ENCODE measurements around the gene DBT.
"Not testable (repeated sequence)": the region's sequence is repeated elsewhere in the genome, so short reads cannot be mapped to it uniquely, and the experiment has no call there.

Gene DBT

GRCh38 chr1:100240631-100241030, 9.0 kb downstream of the DBT start:
- Histone ChIP-seq H3K4me2 (ENCODE audit: low read length) (no peak overlapping the region), H3K27me3 (ENCODE audit: control insufficient read depth, insufficient read depth, low read length) (no peaks in the 10 kb centered on the region), H3K36me3 (ENCODE audit: control insufficient read depth, insufficient read depth, low read length) (no peaks in the 10 kb centered on the region), H3K9me3 (ENCODE audit: control insufficient read depth, low read length) (no peaks in the 10 kb centered on the region), H3K79me2 (no peaks in the 10 kb centered on the region), H3K27ac (no peak overlapping the region), H2AFZ (no peak overlapping the region), H3K9ac (no peak overlapping the region), H3K4me1 (no peaks in the 10 kb centered on the region), H3K4me3 (ENCODE audit: low read depth, low read length) (no peak overlapping the region)
- TF ChIP-seq, protein P1, sequence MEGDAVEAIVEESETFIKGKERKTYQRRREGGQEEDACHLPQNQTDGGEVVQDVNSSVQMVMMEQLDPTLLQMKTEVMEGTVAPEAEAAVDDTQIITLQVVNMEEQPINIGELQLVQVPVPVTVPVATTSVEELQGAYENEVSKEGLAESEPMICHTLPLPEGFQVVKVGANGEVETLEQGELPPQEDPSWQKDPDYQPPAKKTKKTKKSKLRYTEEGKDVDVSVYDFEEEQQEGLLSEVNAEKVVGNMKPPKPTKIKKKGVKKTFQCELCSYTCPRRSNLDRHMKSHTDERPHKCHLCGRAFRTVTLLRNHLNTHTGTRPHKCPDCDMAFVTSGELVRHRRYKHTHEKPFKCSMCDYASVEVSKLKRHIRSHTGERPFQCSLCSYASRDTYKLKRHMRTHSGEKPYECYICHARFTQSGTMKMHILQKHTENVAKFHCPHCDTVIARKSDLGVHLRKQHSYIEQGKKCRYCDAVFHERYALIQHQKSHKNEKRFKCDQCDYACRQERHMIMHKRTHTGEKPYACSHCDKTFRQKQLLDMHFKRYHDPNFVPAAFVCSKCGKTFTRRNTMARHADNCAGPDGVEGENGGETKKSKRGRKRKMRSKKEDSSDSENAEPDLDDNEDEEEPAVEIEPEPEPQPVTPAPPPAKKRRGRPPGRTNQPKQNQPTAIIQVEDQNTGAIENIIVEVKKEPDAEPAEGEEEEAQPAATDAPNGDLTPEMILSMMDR (IDR thresholded peaks at IDR 0.05): no peak

DNA sequence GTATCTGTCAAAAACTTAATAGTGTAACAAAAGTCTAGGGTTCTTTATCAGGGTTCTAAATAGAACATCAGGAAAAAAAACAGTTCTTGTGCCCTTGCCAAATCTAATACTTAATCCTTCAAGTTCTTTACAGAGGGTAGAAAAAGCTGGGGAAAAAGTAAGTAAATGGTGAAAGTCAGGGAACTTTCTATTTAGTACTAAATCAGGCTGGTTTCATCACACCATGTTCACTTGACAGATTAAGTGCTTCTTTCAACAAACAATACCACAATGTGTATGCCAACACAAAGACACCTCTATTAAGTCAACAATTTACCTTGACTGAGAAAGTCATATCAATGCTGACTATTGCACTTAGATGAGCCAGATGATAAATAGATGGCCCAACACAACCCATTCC, 9.7 kb downstream of the DBT start:
- no peak overlapping the region for H3K9ac ChIP-seq
- H3K27me3 ChIP-seq (ENCODE audit: control insufficient read depth, insufficient read depth, low read length): no peaks in the 10 kb centered on the region
- no peaks in the 10 kb centered on the region for H3K36me3 ChIP-seq (ENCODE audit: control insufficient read depth, insufficient read depth, low read length)
- no peaks in the 10 kb centered on the region for H3K9me3 ChIP-seq (ENCODE audit: control insufficient read depth, low read length)
- no peak overlapping the region for H3K27ac ChIP-seq
- no peak overlapping the region for H2AFZ ChIP-seq
- TF ChIP-seq, protein P1 (IDR thresholded peaks at IDR 0.05): no peak
- no peak overlapping the region for H3K4me3 ChIP-seq (ENCODE audit: low read depth, low read length)
- no peaks in the 10 kb centered on the region for H3K4me1 ChIP-seq
- H3K4me2 ChIP-seq (ENCODE audit: low read length): no peak overlapping the region
- H3K79me2 ChIP-seq: no peaks in the 10 kb centered on the region

GRCh38 chr1:100237091-100237490, 12.5 kb downstream of the DBT start:
- no peak overlapping the region for H3K9ac ChIP-seq
- H2AFZ ChIP-seq: no peak overlapping the region
- no peak overlapping the region for H3K27ac ChIP-seq
- H3K9me3 ChIP-seq (ENCODE audit: control insufficient read depth, low read length): no peaks in the 10 kb centered on the region
- no peak overlapping the region for H3K4me3 ChIP-seq (ENCODE audit: low read depth, low read length)
- H3K4me2 ChIP-seq (ENCODE audit: low read length): no peak overlapping the region
- H3K36me3 ChIP-seq (ENCODE audit: control insufficient read depth, insufficient read depth, low read length): no peaks in the 10 kb centered on the region
- TF ChIP-seq, protein P1 (IDR thresholded peaks at IDR 0.05): no peak
- no peaks in the 10 kb centered on the region for H3K4me1 ChIP-seq
- H3K27me3 ChIP-seq (ENCODE audit: control insufficient read depth, insufficient read depth, low read length): no peaks in the 10 kb centered on the region
- no peaks in the 10 kb centered on the region for H3K79me2 ChIP-seq

DNA sequence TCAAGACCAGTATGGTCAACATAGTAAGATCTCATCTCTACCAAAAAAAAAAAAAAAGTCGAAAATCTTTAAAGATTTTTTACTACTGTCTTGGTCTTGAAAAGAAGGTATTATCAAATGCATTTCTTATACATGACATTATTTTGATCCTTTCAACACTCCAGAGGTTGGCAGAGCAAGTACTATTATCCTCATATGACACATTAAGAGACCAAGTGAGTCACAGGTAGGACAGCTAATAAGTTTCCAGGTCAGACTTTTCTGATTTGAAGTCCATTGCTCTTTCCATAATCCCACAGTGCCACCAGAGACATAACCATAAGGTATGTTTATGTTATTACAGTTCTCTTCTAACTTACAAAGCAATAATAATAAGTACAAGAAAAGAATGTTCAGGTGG, 15.2 kb downstream of the DBT start:
- no peaks in the 10 kb centered on the region for H3K4me1 ChIP-seq
- no peak overlapping the region for H3K4me3 ChIP-seq (ENCODE audit: low read depth, low read length)
- H3K9ac ChIP-seq: no peak overlapping the region
- H3K36me3 ChIP-seq (ENCODE audit: control insufficient read depth, insufficient read depth, low read length): no peaks in the 10 kb centered on the region
- no peaks in the 10 kb centered on the region for H3K27me3 ChIP-seq (ENCODE audit: control insufficient read depth, insufficient read depth, low read length)
- H3K27ac ChIP-seq: no peak overlapping the region
- H2AFZ ChIP-seq: no peak overlapping the region
- H3K9me3 ChIP-seq (ENCODE audit: control insufficient read depth, low read length): no peaks in the 10 kb centered on the region
- no peak overlapping the region for H3K4me2 ChIP-seq (ENCODE audit: low read length)
- H3K79me2 ChIP-seq: no peaks in the 10 kb centered on the region
- TF ChIP-seq, protein P1 (IDR thresholded peaks at IDR 0.05): no peak

GRCh38 chr1:100233566-100233965, 16.1 kb downstream of the DBT start:
- H3K27ac ChIP-seq; H3K79me2 ChIP-seq; H3K4me2 ChIP-seq (ENCODE audit: low read length); H3K27me3 ChIP-seq (ENCODE audit: control insufficient read depth, insufficient read depth, low read length); H3K36me3 ChIP-seq (ENCODE audit: control insufficient read depth, insufficient read depth, low read length); H3K9ac ChIP-seq; H2AFZ ChIP-seq; H3K4me1 ChIP-seq; H3K9me3 ChIP-seq (ENCODE audit: control insufficient read depth, low read length); H3K4me3 ChIP-seq (ENCODE audit: low read depth, low read length): not testable (repeated sequence)

Measured in parathyroid adenoma (tissue), 2 donors.